RPMI8226 (cell line): Measurements from ENCODE around the gene IL20.

Source experiments
- DNase-seq: peaks from one replicate; pipeline ENCODE4 v3.0.0-alpha.2; 2015

IL20 gene

GRCh38 chr1:206905295-206906164 lies 40.1 kb downstream of the IL20 start:
- DNase-seq = no peak

DNA sequence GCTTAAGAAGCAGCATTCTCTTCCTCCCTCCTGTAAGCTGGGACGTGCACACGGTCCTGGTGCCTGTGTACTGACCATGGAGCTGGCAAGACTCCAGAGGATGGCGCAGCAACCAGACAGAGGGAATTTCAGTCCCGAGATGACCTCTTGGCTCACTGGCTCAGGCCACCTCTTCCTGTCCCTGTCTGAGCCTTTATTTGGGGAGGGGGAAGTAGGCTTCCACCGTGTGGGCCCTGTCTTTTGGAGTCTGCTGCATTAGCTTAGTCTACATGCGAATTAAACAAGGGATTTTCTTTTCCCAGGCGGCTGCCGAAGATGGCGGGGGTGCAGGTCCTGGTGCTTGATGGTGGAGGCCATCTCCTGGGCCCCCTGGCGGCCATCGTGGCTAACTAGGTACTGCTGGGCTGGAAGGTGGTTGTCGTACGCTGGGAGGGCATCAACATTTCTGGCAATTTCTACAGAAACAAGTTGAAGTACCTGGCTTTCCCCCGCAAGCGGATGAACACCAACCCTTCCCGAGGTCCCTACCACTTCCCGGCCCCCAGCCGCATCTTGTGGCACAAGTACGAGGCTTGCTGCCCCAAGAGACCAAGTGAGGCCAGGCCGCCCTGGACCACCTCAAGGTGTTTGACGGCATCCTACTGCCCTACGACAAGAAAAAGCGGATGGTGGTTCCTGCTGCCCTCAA lies 42.0 kb downstream of the IL20 start:
- DNase-seq = no peak

DNA sequence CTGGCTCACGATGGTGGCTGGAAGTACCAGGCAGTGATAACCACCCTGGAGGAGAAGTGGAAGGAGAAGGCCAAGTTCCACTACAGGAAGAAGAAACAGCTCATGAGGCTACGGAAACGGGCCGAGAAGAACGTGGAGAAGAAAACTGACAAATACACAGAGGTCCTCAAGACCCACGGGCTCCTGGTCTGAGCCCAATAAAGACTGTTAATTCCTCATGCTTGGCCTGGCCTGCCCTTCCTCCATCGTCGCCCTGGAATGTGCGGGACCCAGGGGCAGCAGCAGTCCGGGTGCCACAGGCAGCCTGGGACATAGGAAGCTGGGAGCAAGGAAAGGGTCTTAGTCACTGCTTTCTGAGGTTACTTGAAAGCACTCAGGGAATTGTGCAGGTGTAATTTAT lies 42.6 kb downstream of the IL20 start:
- no peak for DNase-seq

- DNase-seq = peak; percentile 56
Measured at GRCh38 chr1:206909161-206909882, 43.9 kb downstream of the IL20 start.

DNA sequence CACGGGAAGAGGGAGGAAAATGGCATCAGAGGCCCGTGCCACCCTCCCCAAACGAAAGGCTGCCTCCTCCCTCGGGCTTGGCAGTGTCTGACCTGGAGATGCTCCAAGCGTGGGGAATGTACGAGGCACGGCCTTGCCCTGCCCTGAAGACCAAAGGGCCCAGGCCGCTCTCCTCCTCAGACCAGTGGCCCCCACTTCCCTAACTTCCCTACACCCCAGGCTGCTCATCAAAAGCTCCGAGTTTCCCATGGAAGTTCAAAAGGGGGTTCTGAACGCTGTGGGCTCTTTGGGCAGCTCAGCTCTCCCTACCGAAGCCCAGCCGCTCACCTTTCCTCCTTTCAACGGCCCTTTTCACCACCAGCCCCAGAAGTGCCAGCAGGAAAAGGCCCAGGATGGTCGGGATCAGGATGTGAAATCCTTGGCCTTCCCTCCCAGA lies 44.5 kb downstream of the IL20 start:
- no peak for DNase-seq

- DNase-seq = peak; percentile 64
Measured at GRCh38 chr1:206911064-206911663, 45.7 kb downstream of the IL20 start.

- peak; percentile 85 for DNase-seq
Measured at GRCh38 chr1:206912445-206913095, 47.1 kb downstream of the IL20 start.

- no peak for DNase-seq
Measured at GRCh38 chr1:206913766-206914537, 48.5 kb downstream of the IL20 start.

DNA sequence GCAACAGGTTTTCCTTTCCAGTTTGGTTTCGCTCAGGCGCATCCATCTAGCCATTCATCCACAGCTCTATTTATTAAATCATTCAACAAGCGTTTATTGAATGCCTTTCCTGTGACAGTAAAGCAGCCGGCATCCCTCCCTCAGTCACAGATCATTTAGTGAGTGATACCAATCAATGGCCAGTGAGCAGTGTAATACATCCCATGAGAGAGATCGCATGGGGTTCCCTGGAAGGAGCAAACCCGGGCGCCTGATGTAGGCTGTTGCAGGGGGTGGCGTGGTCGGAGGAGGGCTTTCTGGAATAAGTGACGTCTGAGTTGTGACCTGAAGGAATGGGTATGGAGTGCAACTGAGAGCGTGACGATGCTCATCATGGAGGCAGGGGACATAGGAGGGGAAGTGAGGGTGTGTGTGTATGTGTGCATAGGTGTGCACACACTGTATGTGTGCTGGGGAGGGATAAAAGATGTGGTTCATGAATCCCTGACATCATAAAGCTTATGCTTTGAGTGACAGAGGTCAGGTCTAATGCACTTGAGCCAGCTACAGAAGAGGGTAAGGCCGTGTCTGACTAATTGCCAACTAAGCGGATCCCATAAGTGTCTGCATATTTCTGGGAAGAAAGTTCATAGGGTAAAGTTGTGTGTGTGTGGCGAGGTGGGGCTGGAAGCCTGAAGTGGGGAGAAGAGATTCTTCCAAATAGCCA lies 49.8 kb downstream of the IL20 start:
- DNase-seq = no peak

DNA sequence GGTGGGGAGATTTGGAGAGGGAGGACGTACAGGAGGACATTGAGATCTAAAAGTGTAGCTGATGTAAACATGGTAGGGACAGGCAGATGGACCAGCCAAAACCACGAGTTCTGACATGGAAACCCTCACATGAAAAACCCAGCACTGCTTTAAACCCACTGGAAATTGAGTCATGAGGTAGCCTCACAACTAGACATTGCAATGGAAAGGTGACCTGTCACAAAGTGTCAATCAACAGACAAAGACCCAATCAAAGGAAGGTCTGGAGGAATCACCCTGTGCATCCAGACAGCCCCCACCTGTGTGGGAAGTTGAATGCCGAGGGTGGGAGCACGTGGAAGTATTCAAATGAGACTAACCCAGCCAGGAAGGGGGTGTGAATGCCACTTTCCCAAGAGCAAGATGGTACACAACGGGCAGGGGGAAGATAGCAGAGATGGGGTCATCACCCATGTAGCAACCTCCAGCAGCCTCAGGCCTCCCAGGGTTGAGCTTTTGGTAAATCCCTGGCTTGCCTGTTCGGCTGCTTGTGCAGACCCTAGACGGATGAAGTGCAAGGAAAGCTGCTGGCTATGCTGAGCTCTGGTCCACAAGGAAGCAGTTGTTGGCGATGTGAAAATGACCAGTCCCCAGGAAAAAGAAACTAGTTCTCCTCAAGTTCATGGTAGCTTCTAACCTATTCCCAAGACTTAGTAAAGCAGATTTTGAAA lies 50.7 kb downstream of the IL20 start:
- no peak for DNase-seq

DNA sequence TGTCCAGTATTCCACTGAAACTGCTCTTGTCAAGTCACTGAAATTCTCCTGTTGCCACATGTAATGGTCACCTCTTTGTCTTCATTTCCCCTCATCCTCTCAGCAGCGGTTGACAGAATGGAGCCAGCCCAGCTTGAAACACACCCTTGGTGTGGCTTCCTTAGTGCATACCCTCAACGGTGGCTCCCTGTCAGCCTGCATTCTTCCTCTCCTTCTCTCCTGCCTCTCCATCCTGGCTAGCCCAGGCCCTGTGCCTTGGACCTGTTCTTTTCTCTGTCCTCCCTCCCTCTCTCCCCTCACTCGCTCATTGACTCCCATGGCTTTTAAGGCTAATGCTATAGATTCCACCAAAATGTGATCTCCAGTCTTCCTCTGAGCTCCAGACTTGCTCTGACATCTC lies 52.7 kb downstream of the IL20 start:
- DNase-seq = no peak
